Vagina (tissue), 2 donors: ENCODE data around the gene ETHE1.
A peak's percentile ranks its signal among the peaks of the same experiment; 100 is the strongest.

Experiments used
- POLR2A ChIP-seq, 2 donors: fragments of 450-650 bp; IDR thresholded peaks; one replicate each; pipeline ENCODE4 v1.6.1; 2017; ENCODE audit warnings: antibody characterized with exemption in 2 of 2, mild to moderate bottlenecking in 2 of 2, moderate library complexity in 2 of 2
- POLR2AphosphoS5 ChIP-seq, 2 donors: sonication (generic); formaldehyde crosslinking; IDR thresholded peaks; one replicate each; pipeline ENCODE4 v1.9.0; 2017; ENCODE audit warnings: antibody characterized with exemption in 2 of 2, mild to moderate bottlenecking in 2 of 2, low read depth in 1 of 2; ENCODE audit not compliant: insufficient read depth in 1 of 2
- TF ChIP-seq, protein P1 (sequence below), 3 experiments: fragments of 450-650 bp in 2 of 3; fragments of 200-600 bp in 1 of 3; sonication (generic) in 1 of 3; IDR thresholded peaks; one replicate each; pipeline ENCODE4 v1.5.1; 2017 to 2019; ENCODE audit warnings: antibody characterized with exemption in 3 of 3, mild to moderate bottlenecking in 2 of 3, moderate library complexity in 2 of 3

DNA sequence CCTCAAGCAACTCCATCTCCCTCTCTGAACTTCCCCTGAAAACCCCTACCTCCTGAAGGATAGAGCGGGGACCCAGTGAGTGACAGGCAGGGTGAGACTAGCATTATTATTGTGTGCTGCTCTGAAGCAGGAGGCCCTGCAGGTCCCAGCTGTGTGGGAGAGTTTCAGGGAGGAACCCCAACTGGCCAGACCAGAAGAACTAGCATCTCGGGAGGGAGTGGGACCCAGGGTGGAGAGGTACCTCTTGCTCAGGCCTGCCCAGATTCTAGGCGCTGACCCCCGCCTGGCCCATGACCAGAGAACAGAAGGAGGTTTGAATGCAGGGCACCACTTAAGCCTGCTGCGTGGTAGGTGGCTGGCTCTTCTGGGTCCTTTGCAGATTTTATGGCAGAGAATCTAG, 55.9 kb downstream of the ETHE1 start:
- TF ChIP-seq POLR2AphosphoS5 (IDR thresholded peaks at IDR 0.05; ENCODE audit: insufficient read depth in 1 of 2, low read depth in 1 of 2) (peak in 1 of 2 donors; percentile 27), POLR2A (IDR thresholded peaks at IDR 0.05) (no peak)
- TF ChIP-seq, protein P1, sequence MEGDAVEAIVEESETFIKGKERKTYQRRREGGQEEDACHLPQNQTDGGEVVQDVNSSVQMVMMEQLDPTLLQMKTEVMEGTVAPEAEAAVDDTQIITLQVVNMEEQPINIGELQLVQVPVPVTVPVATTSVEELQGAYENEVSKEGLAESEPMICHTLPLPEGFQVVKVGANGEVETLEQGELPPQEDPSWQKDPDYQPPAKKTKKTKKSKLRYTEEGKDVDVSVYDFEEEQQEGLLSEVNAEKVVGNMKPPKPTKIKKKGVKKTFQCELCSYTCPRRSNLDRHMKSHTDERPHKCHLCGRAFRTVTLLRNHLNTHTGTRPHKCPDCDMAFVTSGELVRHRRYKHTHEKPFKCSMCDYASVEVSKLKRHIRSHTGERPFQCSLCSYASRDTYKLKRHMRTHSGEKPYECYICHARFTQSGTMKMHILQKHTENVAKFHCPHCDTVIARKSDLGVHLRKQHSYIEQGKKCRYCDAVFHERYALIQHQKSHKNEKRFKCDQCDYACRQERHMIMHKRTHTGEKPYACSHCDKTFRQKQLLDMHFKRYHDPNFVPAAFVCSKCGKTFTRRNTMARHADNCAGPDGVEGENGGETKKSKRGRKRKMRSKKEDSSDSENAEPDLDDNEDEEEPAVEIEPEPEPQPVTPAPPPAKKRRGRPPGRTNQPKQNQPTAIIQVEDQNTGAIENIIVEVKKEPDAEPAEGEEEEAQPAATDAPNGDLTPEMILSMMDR (IDR thresholded peaks at IDR 0.05), result no peak
